GM19043 (cell line): ENCODE results near the gene MAMDC2.

Experiments used
- ATAC-seq: cut with Tn5 transposase; IDR thresholded peaks from one replicate; pipeline ENCODE4 v1.9.1; 2021; ENCODE audit warnings: low read depth; ENCODE audit not compliant: unreplicated experiment

MAMDC2 gene

DNA sequence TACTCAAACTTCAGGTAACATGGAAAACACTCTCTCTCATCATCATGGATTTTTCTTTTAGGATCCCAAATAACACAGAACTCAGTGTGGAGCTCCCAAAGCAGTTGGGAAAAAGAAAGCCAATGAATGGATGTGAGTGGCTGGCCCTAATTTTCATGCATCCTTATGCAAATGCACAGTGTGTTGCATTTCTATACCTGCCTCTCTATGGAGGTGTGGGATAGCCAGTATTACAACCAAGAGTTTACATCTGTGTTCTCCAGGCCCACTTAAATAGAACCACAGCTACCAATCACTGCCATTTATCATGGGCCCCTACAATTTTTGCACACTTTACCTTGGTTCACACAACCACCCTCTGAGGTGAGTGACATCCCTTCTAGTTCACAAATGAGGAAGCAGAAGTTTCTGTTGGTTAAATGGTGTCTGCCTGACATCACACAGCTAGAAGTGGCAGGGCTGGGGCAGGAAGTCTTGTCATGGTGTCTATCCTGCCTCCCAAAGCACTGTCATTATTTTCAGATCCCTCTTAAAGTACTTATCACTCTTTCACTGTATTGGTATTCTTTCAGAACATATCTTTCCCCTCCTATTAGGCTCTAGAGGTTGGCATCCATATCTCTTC lies 17.3 kb downstream of the MAMDC2 start:
- ATAC-seq: peak; percentile 99

DNA sequence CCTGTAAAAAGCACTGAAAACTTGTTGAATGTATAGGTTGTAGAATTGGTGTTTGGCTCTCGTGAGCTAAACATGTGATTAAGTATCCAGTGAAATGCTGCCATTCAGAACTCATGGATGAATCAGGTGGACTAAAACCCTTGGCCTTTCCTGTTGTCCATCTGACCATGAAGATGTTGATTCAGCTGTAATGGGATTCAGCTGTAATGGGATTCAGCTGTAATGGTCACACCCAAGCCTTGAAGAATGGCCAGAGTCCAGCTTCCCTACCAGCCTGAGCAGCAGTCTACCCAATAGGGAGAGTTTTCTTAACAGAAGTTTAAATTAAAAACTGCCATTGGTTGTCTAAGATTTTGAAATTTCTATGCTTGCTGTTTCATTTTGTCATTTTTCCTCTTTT lies 18.1 kb downstream of the MAMDC2 start:
- no peak for ATAC-seq

DNA sequence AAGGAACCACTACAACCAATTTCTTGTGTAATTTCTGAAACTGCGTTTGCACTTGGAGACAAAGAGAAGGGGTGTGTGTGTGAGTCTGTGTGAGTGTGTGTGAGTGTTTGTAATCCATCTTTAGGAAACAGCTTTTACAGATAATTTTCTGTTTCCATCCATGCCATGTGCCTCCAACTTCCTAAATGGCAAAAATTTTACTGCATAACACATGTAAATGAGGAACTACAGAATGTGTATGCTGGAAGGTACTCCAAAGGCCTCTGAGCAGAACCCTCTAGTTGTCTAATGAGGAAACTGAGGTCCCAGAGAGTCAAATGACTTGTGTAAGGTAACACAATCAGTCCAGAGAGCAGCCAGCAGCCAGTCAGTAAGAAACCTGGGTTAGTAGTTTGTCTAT lies 20.8 kb downstream of the MAMDC2 start:
- no peak for ATAC-seq

GRCh38 chr9:70065572-70065971 lies 21.9 kb downstream of the MAMDC2 start:
- ATAC-seq: no peak

- no peak for ATAC-seq
Measured at GRCh38 chr9:70066418-70066817, 22.8 kb downstream of the MAMDC2 start.

- no peak for ATAC-seq
Measured at GRCh38 chr9:70066874-70067273, 23.2 kb downstream of the MAMDC2 start.

GRCh38 chr9:70069704-70070103 lies 26.1 kb downstream of the MAMDC2 start:
- no peak for ATAC-seq

GRCh38 chr9:70073193-70073592 lies 29.5 kb downstream of the MAMDC2 start:
- no peak for ATAC-seq

GRCh38 chr9:70073756-70074155 lies 30.1 kb downstream of the MAMDC2 start:
- ATAC-seq: no peak

- no peak for ATAC-seq
Measured at GRCh38 chr9:70076678-70077077, 33.0 kb downstream of the MAMDC2 start.

- ATAC-seq: no peak
Measured at GRCh38 chr9:70079417-70080037, 35.9 kb downstream of the MAMDC2 start.

GRCh38 chr9:70080481-70081119 lies 37.0 kb downstream of the MAMDC2 start:
- ATAC-seq: no peak

- ATAC-seq: no peak
Measured at GRCh38 chr9:70081120-70081495, 37.5 kb downstream of the MAMDC2 start.

GRCh38 chr9:70083429-70083828 lies 39.8 kb downstream of the MAMDC2 start:
- no peak for ATAC-seq

DNA sequence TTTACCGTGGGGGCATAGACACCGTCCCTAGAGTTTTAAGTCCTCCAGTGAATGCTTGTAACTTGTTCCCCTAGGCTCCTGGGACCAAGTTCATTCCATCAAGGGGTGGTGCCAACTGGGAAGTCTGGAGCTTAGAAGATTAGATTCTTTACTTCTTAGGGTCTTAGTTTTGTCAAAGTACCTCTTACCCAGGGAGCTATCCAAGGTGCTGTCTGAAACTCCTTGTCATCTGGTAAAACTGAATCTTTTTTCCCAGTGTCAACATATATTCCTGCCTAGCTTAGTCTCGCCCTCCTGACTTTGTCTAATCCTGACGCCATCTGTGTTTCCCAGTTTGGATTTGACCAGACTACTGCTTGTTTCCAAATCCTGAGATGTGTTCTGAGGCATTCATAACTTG lies 41.6 kb downstream of the MAMDC2 start:
- no peak for ATAC-seq

- no peak for ATAC-seq
Measured at GRCh38 chr9:70091103-70091502, 47.5 kb downstream of the MAMDC2 start.

DNA sequence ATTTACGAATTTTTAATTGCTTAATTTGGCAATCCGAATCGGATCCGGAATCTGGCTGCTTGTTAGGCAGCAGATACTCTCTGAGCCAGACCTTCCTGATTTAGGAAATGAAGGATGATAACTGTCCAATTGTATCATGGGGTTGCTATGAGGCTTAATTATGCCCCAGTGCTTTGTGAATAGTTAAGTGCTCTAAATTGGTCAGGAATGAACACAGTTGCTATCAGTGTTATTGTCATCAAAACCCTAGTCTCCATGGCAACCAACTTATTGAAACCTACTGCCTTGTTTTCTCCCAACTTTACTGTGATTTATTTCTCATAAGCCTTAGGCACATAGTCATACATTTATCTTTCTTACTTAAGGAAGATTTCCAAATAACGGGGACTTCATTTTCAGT lies 47.9 kb downstream of the MAMDC2 start:
- ATAC-seq: no peak

GRCh38 chr9:70092190-70092589 lies 48.5 kb downstream of the MAMDC2 start:
- ATAC-seq: no peak

DNA sequence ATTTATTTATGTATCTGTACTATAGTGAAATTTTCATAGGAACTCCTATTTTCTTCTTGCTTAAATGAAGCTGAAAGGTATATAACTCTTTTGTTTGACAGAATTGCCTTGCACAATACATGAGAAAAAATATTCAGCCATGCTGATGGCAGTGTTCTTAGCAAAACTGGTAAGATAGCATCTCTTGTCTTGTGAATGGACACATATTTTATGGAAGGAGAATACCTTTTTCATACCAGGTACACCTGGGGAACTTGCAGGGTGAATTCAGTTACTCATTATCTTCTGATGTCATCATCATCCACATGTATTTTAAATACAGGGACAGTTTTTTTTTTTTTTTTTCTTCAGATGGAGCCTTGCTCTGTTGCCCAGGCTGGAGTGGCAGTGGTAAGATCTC lies 49.4 kb downstream of the MAMDC2 start:
- no peak for ATAC-seq

DNA sequence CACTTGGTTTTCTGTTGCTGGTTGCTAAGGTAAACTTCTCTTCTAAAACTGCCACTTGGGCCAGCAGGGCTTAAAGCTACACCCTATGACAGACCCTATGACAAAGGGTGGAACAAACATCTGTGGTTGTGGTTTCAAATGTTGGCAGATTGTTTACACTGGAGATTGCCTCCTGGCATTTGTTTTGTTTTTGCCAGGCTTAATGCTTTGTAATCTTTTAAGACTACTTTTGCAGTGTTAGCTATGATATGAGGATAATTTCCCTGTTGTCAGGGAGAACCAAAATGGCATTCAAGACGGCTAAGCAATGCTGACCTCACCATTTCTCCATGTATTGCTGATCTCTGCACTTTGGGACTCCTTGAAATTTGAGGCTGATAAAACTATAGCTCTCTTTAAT lies 50.3 kb downstream of the MAMDC2 start:
- no peak for ATAC-seq

DNA sequence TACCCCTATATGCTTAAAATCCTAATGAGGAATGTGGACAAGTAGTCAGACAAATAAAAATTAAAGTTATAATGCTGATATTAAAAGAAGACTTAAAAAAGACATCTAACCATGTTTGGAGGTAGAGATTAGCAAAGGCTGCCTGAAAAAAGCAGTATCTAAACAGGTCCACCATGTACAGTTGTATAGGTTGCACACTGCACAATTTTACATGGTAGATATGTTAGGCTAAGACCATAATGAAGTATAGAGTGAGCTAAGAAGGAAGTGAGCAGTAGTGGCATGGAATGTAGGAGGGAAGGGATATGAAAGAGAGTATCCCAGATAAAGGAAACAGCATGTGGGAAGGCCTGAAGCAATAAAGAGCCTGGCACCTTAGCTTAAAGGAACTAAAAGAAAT lies 51.1 kb downstream of the MAMDC2 start:
- ATAC-seq: no peak

- no peak for ATAC-seq
Measured at GRCh38 chr9:70097187-70097586, 53.5 kb downstream of the MAMDC2 start.
